ENCODE data around the gene RAB3C.

- no peak for TF ChIP-seq CTCF (IDR thresholded peaks at IDR 0.05)
- no peak for TF ChIP-seq POLR2A (IDR thresholded peaks at IDR 0.05)
Observed at GRCh38 chr5:58776559-58776958, 193.7 kb downstream of the RAB3C start.
